Measurements from ENCODE around the gene SHISAL2A.

Gene SHISAL2A

GRCh38 chr1:52632732-52633290, at the start of gene SHISAL2A:
Gene SHISAL2A (plus strand): TSS chr1:52633168. CDS start chr1:52633494, 326 bp downstream.
- no peaks in the 10 kb centered on the region for H3K27me3 ChIP-seq (ENCODE audit: low read depth)
- in situ Hi-C loops (cut with MboI; ENCODE audit: low sequenced_read_pairs), result no loop called here
- H3K4me3 ChIP-seq, result no peak within 1 kb of the TSS
- H3K4me1 ChIP-seq, result no peaks in the 10 kb centered on the region
- DNase-seq (ENCODE audit: low spot score in 2 of 2), result no peak
- no peaks in the 10 kb centered on the region for H3K9me3 ChIP-seq
- no peaks in the 10 kb centered on the region for H3K36me3 ChIP-seq (replicated peaks)

- in situ Hi-C loops (cut with MboI; ENCODE audit: low sequenced_read_pairs), result no loop called here
- H3K4me3 ChIP-seq, result no peak overlapping the region
- no peak for DNase-seq (ENCODE audit: low spot score in 2 of 2)
- H3K4me1 ChIP-seq, result no peaks in the 10 kb centered on the region
- no peaks in the 10 kb centered on the region for H3K27me3 ChIP-seq (ENCODE audit: low read depth)
- H3K9me3 ChIP-seq, result 0 out of 2 replicates have a peak, but pooled peaks cover under 1% of the 10 kb centered on the region
- no peaks in the 10 kb centered on the region for H3K36me3 ChIP-seq (replicated peaks)
These were observed 47.5 kb upstream of the SHISAL2A start for GRCh38 chr1:52585474-52585873.

GRCh38 chr1:52588027-52588426, 44.9 kb upstream of the SHISAL2A start:
- DNase-seq (ENCODE audit: low spot score in 2 of 2), result no peak
- H3K27me3 ChIP-seq (ENCODE audit: low read depth), result no peaks in the 10 kb centered on the region
- H3K4me3 ChIP-seq, result no peak overlapping the region
- no peaks in the 10 kb centered on the region for H3K4me1 ChIP-seq
- in situ Hi-C loops (cut with MboI; ENCODE audit: low sequenced_read_pairs), result no loop called here
- no peaks in the 10 kb centered on the region for H3K36me3 ChIP-seq (replicated peaks)
- H3K9me3 ChIP-seq, result 0 out of 2 replicates have a peak, but pooled peaks cover 2% of the 10 kb centered on the region

GRCh38 chr1:52588535-52588934, 44.4 kb upstream of the SHISAL2A start:
- in situ Hi-C loops (cut with MboI; ENCODE audit: low sequenced_read_pairs), result no loop called here

GRCh38 chr1:52590266-52590665, 42.7 kb upstream of the SHISAL2A start:
- H3K36me3 ChIP-seq (replicated peaks), result no peaks in the 10 kb centered on the region
- H3K4me1 ChIP-seq, result no peaks in the 10 kb centered on the region
- 0 out of 2 replicates have a peak, but pooled peaks cover 2% of the 10 kb centered on the region for H3K9me3 ChIP-seq
- in situ Hi-C loops (cut with MboI; ENCODE audit: low sequenced_read_pairs), result no loop called here
- H3K27me3 ChIP-seq (ENCODE audit: low read depth), result no peaks in the 10 kb centered on the region; the same call in 1 of the 2 replicates
- H3K4me3 ChIP-seq, result no peak overlapping the region
- no peak for DNase-seq (ENCODE audit: low spot score in 2 of 2)

More at GRCh38 chr1:52588535-52588934, 44.4 kb upstream of the SHISAL2A start:
- Histone ChIP-seq H3K27me3 (ENCODE audit: low read depth) (no peaks in the 10 kb centered on the region), H3K36me3 (replicated peaks) (no peaks in the 10 kb centered on the region), H3K4me1 (no peaks in the 10 kb centered on the region), H3K9me3 (0 out of 2 replicates have a peak, but pooled peaks cover 2% of the 10 kb centered on the region), H3K4me3 (no peak overlapping the region)
- no peak for DNase-seq (ENCODE audit: low spot score in 2 of 2)

- H3K9me3 ChIP-seq, result 0 out of 2 replicates have a peak, but pooled peaks cover 2% of the 10 kb centered on the region
- H3K27me3 ChIP-seq (ENCODE audit: low read depth), result no peaks in the 10 kb centered on the region; the same call in 1 of the 2 replicates
- H3K4me3 ChIP-seq, result no peak overlapping the region
- DNase-seq (ENCODE audit: low spot score in 2 of 2), result no peak
- in situ Hi-C loops (cut with MboI; ENCODE audit: low sequenced_read_pairs), result no loop called here
- no peaks in the 10 kb centered on the region for H3K4me1 ChIP-seq
- H3K36me3 ChIP-seq (replicated peaks), result no peaks in the 10 kb centered on the region
These were observed 40.2 kb upstream of the SHISAL2A start for GRCh38 chr1:52592637-52593323.

GRCh38 chr1:52593495-52593894, 39.5 kb upstream of the SHISAL2A start:
- H3K27me3 ChIP-seq (ENCODE audit: low read depth), result no peaks in the 10 kb centered on the region; the same call in 1 of the 2 replicates
- DNase-seq (ENCODE audit: low spot score in 2 of 2), result no peak
- H3K4me3 ChIP-seq, result no peak overlapping the region
- in situ Hi-C loops (cut with MboI; ENCODE audit: low sequenced_read_pairs), result no loop called here
- 0 out of 2 replicates have a peak, but pooled peaks cover 2% of the 10 kb centered on the region for H3K9me3 ChIP-seq
- no peaks in the 10 kb centered on the region for H3K36me3 ChIP-seq (replicated peaks)
- no peaks in the 10 kb centered on the region for H3K4me1 ChIP-seq

GRCh38 chr1:52595061-52595460, 37.9 kb upstream of the SHISAL2A start:
- in situ Hi-C loops (cut with MboI; ENCODE audit: low sequenced_read_pairs), result no loop called here
- DNase-seq (ENCODE audit: low spot score in 2 of 2), result no peak

GRCh38 chr1:52597912-52598311, 35.1 kb upstream of the SHISAL2A start:
- peaks cover 9% of the 10 kb centered on the region for H3K4me1 ChIP-seq
- H3K4me3 ChIP-seq, result no peak overlapping the region
- no peak for DNase-seq (ENCODE audit: low spot score in 2 of 2)
- in situ Hi-C loops (cut with MboI; ENCODE audit: low sequenced_read_pairs), result no loop called here
- no peaks in the 10 kb centered on the region; the same call in 1 of the 2 replicates for H3K27me3 ChIP-seq (ENCODE audit: low read depth)
- H3K9me3 ChIP-seq, result no peaks in the 10 kb centered on the region
- no peaks in the 10 kb centered on the region for H3K36me3 ChIP-seq (replicated peaks)

More at GRCh38 chr1:52595061-52595460, 37.9 kb upstream of the SHISAL2A start:
- Histone ChIP-seq H3K4me3 (no peak overlapping the region), H3K4me1 (no peaks in the 10 kb centered on the region), H3K27me3 (ENCODE audit: low read depth) (no peaks in the 10 kb centered on the region; the same call in 1 of the 2 replicates), H3K9me3 (0 out of 2 replicates have a peak, but pooled peaks cover 2% of the 10 kb centered on the region), H3K36me3 (replicated peaks) (no peaks in the 10 kb centered on the region)

- H3K4me1 ChIP-seq, result peaks cover 17% of the 10 kb centered on the region
- H3K4me3 ChIP-seq, result no peak overlapping the region
- in situ Hi-C loops (cut with MboI; ENCODE audit: low sequenced_read_pairs), result no loop called here
- no peaks in the 10 kb centered on the region; the same call in 1 of the 2 replicates for H3K27me3 ChIP-seq (ENCODE audit: low read depth)
- no peaks in the 10 kb centered on the region for H3K9me3 ChIP-seq
- H3K36me3 ChIP-seq (replicated peaks), result no peaks in the 10 kb centered on the region
- no peak for DNase-seq (ENCODE audit: low spot score in 2 of 2)
These were observed 34.2 kb upstream of the SHISAL2A start for GRCh38 chr1:52598729-52599128.

GRCh38 chr1:52599236-52599635, 33.7 kb upstream of the SHISAL2A start:
- no peak for DNase-seq (ENCODE audit: low spot score in 2 of 2)
- no peaks in the 10 kb centered on the region; the same call in 1 of the 2 replicates for H3K27me3 ChIP-seq (ENCODE audit: low read depth)
- in situ Hi-C loops (cut with MboI; ENCODE audit: low sequenced_read_pairs), result no loop called here

GRCh38 chr1:52600533-52601179, 32.3 kb upstream of the SHISAL2A start:
- H3K4me1 ChIP-seq, result peaks cover 22% of the 10 kb centered on the region
- in situ Hi-C loops (cut with MboI; ENCODE audit: low sequenced_read_pairs), result no loop called here
- no peaks in the 10 kb centered on the region for H3K9me3 ChIP-seq
- no peaks in the 10 kb centered on the region for H3K27me3 ChIP-seq (ENCODE audit: low read depth)
- DNase-seq (ENCODE audit: low spot score in 2 of 2), result no peak
- no peak overlapping the region for H3K4me3 ChIP-seq
- no peaks in the 10 kb centered on the region; the same call in 1 of the 2 replicates for H3K36me3 ChIP-seq (replicated peaks)

More at GRCh38 chr1:52599236-52599635, 33.7 kb upstream of the SHISAL2A start:
- H3K4me3 ChIP-seq, result no peak overlapping the region
- H3K9me3 ChIP-seq, result no peaks in the 10 kb centered on the region
- H3K4me1 ChIP-seq, result peaks cover 22% of the 10 kb centered on the region
- no peaks in the 10 kb centered on the region; the same call in 1 of the 2 replicates for H3K36me3 ChIP-seq (replicated peaks)

- Histone ChIP-seq H3K9me3 (no peaks in the 10 kb centered on the region), H3K36me3 (replicated peaks) (no peaks in the 10 kb centered on the region; the same call in 1 of the 2 replicates), H3K27me3 (ENCODE audit: low read depth) (no peaks in the 10 kb centered on the region), H3K4me3 (no peak overlapping the region; the same call in 1 of the 2 replicates), H3K4me1 (peaks cover 22% of the 10 kb centered on the region)
- DNase-seq (ENCODE audit: low spot score in 2 of 2), result no peak
- in situ Hi-C loops (cut with MboI; ENCODE audit: low sequenced_read_pairs), result no loop called here
These were observed 31.4 kb upstream of the SHISAL2A start for GRCh38 chr1:52601519-52601918.
